ENCODE measurements around the gene APH1B. TPM values are rescaled to one million over a fixed set of nuclear protein-coding genes. Genes with fewer than 3 reads are reported as not detected.

APH1B gene
- total and polyA plus RNA-seq, 2 of the 4 experiments (the other 2 are of a cell fraction) = 7.0 to 7.7 TPM

- Histone ChIP-seq H2AK9ac (replicated peaks; ENCODE audit: low read depth, low read length, poor library complexity) (peak overlapping the region; percentile 76), H4K91ac (ENCODE audit: insufficient read depth, low read depth, low read length) (peak overlapping the region; percentile 74), H3K18ac (ENCODE audit: low read depth, low read length) (peak overlapping the region; percentile 39), H3K27me3 (ENCODE audit: control insufficient read depth, insufficient read depth, low read length) (no peaks in the 10 kb centered on the region), H3K56ac (ENCODE audit: extremely low read depth, insufficient read depth, low read length) (no peak overlapping the region), H3K14ac (replicated peaks; ENCODE audit: low read depth, low read length) (peak overlapping the region; percentile 84), H2AK5ac (ENCODE audit: low read depth, low read length) (peak overlapping the region; percentile 86), H3K9me3 (ENCODE audit: control insufficient read depth, insufficient read depth, low read length) (no peaks in the 10 kb centered on the region), H3K4me2 (ENCODE audit: low read depth, low read length) (peak overlapping the region; percentile 25; the same call in 1 of the 2 replicates), H2BK15ac (ENCODE audit: low read depth, low read length) (peak overlapping the region; percentile 76; the same call in 2 of the 3 replicates), H2BK120ac (ENCODE audit: low read depth, low read length) (peak overlapping the region; percentile 68), H2AFZ (replicated peaks; ENCODE audit: low read length, poor library complexity) (peak overlapping the region; percentile 75), H3K23ac (ENCODE audit: low read depth, low read length) (peak overlapping the region; percentile 69; the same call in 1 of the 2 replicates), H3K27ac (ENCODE audit: insufficient read depth, low read length) (peak overlapping the region; percentile 31; the same call in 1 of the 2 replicates), H3K9ac (ENCODE audit: low read depth, low read length) (no peak overlapping the region), H4K8ac (ENCODE audit: low read depth in 2 of 2, low read length in 2 of 2) (peak overlapping the region; percentile 29 to 68; a peak in 1 of 4 replicates), H2BK5ac (ENCODE audit: low read depth, low read length, poor library complexity, severe bottlenecking) (peak overlapping the region; percentile 46), H3K4me1 (ENCODE audit: control insufficient read depth, insufficient read depth, low read length) (peaks cover 20% of the 10 kb centered on the region), H4K5ac (ENCODE audit: low read depth, low read length) (peak overlapping the region; percentile 26; the same call in 1 of the 2 replicates), H3K79me1 (ENCODE audit: low read depth in 1 of 2, low read length in 2 of 2) (peaks cover 18 to 65% of the 10 kb centered on the region in 2 experiments), H2BK20ac (ENCODE audit: low read depth, low read length) (peak overlapping the region; percentile 57; the same call in 1 of the 2 replicates), H3K36me3 (ENCODE audit: control insufficient read depth, insufficient read depth, low read length) (no peaks in the 10 kb centered on the region), H3K4me3 (ENCODE audit: insufficient read depth, low read depth, low read length) (no peak overlapping the region), H3K4ac (ENCODE audit: low read depth, low read length) (peak overlapping the region; percentile 81), H4K20me1 (ENCODE audit: insufficient read depth, low read length) (no peaks in the 10 kb centered on the region; the same call in 1 of the 2 replicates), H3K9me1 (ENCODE audit: insufficient read depth, low read length) (peaks cover 15% of the 10 kb centered on the region)
- BruUV-seq (replicated peaks) = no TSS peak
- DNase-seq (peak; percentile 74), ATAC-seq (ENCODE audit: low read depth) (peak; percentile 69)
- 49% methylated on average over 3 of the region's 5 CpGs; no CpG with 5 or more reads in 1 of the 2 experiments for WGBS, 2 experiments (ENCODE audit: extremely low coverage in 2 of 2, insufficient read length in 1 of 2)
- intact Hi-C loops (cut with micrococcal nuclease) = no loop called here
- in situ Hi-C loops (cut with MboI; ENCODE audit: low sequenced_read_pairs) = no loop called here
- ChIA-PET CTCF (no interaction called here), POLR2A (ENCODE audit: unreplicated experiment) (no interaction called here)
- TF ChIP-seq, protein P1, sequence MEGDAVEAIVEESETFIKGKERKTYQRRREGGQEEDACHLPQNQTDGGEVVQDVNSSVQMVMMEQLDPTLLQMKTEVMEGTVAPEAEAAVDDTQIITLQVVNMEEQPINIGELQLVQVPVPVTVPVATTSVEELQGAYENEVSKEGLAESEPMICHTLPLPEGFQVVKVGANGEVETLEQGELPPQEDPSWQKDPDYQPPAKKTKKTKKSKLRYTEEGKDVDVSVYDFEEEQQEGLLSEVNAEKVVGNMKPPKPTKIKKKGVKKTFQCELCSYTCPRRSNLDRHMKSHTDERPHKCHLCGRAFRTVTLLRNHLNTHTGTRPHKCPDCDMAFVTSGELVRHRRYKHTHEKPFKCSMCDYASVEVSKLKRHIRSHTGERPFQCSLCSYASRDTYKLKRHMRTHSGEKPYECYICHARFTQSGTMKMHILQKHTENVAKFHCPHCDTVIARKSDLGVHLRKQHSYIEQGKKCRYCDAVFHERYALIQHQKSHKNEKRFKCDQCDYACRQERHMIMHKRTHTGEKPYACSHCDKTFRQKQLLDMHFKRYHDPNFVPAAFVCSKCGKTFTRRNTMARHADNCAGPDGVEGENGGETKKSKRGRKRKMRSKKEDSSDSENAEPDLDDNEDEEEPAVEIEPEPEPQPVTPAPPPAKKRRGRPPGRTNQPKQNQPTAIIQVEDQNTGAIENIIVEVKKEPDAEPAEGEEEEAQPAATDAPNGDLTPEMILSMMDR (conservative IDR thresholded peaks at IDR 0.05; ENCODE audit: low read depth, low read length) = no peak
- TF ChIP-seq CHD1 (IDR thresholded peaks at IDR 0.05; ENCODE audit: low read depth, low read length) (no peak), MAZ (IDR thresholded peaks at IDR 0.05; ENCODE audit: borderline replicate concordance, low read depth, low read length) (no peak; the same call in 1 of the 2 replicates), RAD21 (IDR thresholded peaks at IDR 0.05; ENCODE audit: low read length) (no peak), RFX5 (IDR thresholded peaks at IDR 0.05; ENCODE audit: low read depth, low read length) (peak; percentile 81), MXI1 (IDR thresholded peaks at IDR 0.05; ENCODE audit: borderline replicate concordance, low read depth, low read length) (peak; percentile 7; the same call in 1 of the 2 replicates), BHLHE40 (IDR thresholded peaks at IDR 0.05; ENCODE audit: low read depth, low read length) (no peak), SMC3 (IDR thresholded peaks at IDR 0.05; ENCODE audit: low read depth, low read length) (no peak), MAFK (IDR thresholded peaks at IDR 0.05; ENCODE audit: low read depth, low read length) (no peak), RCOR1 (IDR thresholded peaks at IDR 0.05; ENCODE audit: insufficient replicate concordance, low read length) (no peak), POLR2A (IDR thresholded peaks at IDR 0.05; ENCODE audit: low read depth, low read length) (no peak), FOS (IDR thresholded peaks at IDR 0.05; ENCODE audit: low read depth, low read length) (no peak)
- TF ChIP-seq, protein P2, sequence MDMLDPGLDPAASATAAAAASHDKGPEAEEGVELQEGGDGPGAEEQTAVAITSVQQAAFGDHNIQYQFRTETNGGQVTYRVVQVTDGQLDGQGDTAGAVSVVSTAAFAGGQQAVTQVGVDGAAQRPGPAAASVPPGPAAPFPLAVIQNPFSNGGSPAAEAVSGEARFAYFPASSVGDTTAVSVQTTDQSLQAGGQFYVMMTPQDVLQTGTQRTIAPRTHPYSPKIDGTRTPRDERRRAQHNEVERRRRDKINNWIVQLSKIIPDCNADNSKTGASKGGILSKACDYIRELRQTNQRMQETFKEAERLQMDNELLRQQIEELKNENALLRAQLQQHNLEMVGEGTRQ (IDR thresholded peaks at IDR 0.05; ENCODE audit: low read depth, low read length) = no peak; the same call in 1 of the 2 replicates
- TF ChIP-seq, protein P3, sequence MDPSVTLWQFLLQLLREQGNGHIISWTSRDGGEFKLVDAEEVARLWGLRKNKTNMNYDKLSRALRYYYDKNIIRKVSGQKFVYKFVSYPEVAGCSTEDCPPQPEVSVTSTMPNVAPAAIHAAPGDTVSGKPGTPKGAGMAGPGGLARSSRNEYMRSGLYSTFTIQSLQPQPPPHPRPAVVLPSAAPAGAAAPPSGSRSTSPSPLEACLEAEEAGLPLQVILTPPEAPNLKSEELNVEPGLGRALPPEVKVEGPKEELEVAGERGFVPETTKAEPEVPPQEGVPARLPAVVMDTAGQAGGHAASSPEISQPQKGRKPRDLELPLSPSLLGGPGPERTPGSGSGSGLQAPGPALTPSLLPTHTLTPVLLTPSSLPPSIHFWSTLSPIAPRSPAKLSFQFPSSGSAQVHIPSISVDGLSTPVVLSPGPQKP (IDR thresholded peaks at IDR 0.05; ENCODE audit: borderline replicate concordance, low read depth, low read length) = no peak
- dilution Hi-C loops (cut with HindIII; ENCODE audit: low sequenced_read_pairs, unreplicated experiment) = no loop called here
Measured at GRCh38 chr15:63234451-63234870, 42.9 kb upstream of the APH1B start.

Data from IMR-90 (cell line).